PC-9 (cell line): ENCODE data around the gene CUX1. TPM values are rescaled to one million over a fixed set of nuclear protein-coding genes. Genes with fewer than 3 reads are reported as not detected.

Experiments used
- BruUV-seq: library from RNA; stranded (reverse); fragments of 400-500 nt; replicated peaks from 2 replicates; lab custom pipeline; 2021; lab: Mats Ljungman, UMichigan
- CTCF ChIA-PET: fragments of 300-600 bp; sonication (Branson Sonifier 250); formaldehyde crosslinking; loops from one replicate; lab custom pipeline; 2022; ENCODE audit warnings: antibody characterized with exemption; lab: Charles Lee
- POLR2A ChIA-PET: fragments of 300-600 bp; sonication (Branson Sonifier 250); formaldehyde crosslinking; loops from one replicate; lab custom pipeline; 2022; ENCODE audit warnings: antibody characterized with exemption; ENCODE audit not compliant: unreplicated experiment; lab: Charles Lee
- DNase-seq, 2 experiments: peaks; one replicate each; pipeline versions ENCODE4 v3.0.0 to v3.0.0-alpha.2; 2015 to 2022; ENCODE audit warnings: mixed read lengths in 1 of 2
- H2AFZ ChIP-seq: fragments of 200-600 bp; sonication (generic); 2 replicates; pipeline ENCODE4 v1.8.1; 2017; ENCODE audit warnings: antibody characterized with exemption
- H3F3A ChIP-seq: fragments of 200-600 bp; sonication (generic); 2 replicates; pipeline ENCODE4 v1.8.1; 2017; ENCODE audit warnings: antibody characterized with exemption, mild to moderate bottlenecking, low read depth; ENCODE audit not compliant: insufficient read depth
- H3K27ac ChIP-seq: fragments of 200-600 bp; sonication (generic); 2 replicates; pipeline ENCODE4 v1.6.1; 2016; ENCODE audit warnings: mixed run types
- H3K27me3 ChIP-seq: fragments of 200-600 bp; sonication (generic); 2 replicates; pipeline ENCODE4 v1.6.1; 2016; ENCODE audit warnings: low read depth, mixed run types; ENCODE audit not compliant: insufficient read depth
- H3K36me3 ChIP-seq: fragments of 200-600 bp; sonication (generic); 2 replicates; pipeline ENCODE4 v1.6.1; 2016; ENCODE audit warnings: low read depth, mixed run types
- H3K4me1 ChIP-seq: fragments of 200-600 bp; sonication (generic); replicated peaks from 2 replicates; pipeline ENCODE4 v1.6.1; 2016; ENCODE audit warnings: mixed run types; ENCODE audit not compliant: insufficient read depth
- H3K4me2 ChIP-seq: fragments of 200-600 bp; sonication (generic); 2 replicates; pipeline ENCODE4 v1.6.1; 2017; ENCODE audit warnings: mixed run types
- H3K4me3 ChIP-seq: fragments of 200-600 bp; sonication (generic); 2 replicates; pipeline ENCODE4 v1.6.1; 2016; ENCODE audit warnings: mixed run types
- H3K79me2 ChIP-seq: fragments of 200-600 bp; sonication (generic); 2 replicates; pipeline ENCODE4 v1.6.1; 2017; ENCODE audit warnings: low read depth, mixed run types
- H3K9me2 ChIP-seq: fragments of 200-600 bp; sonication (generic); 2 replicates; pipeline ENCODE4 v1.8.1; 2017; ENCODE audit warnings: mild to moderate bottlenecking; ENCODE audit not compliant: insufficient read depth
- H3K9me3 ChIP-seq: fragments of 200-600 bp; sonication (generic); 2 replicates; pipeline ENCODE4 v1.8.1; 2016; ENCODE audit warnings: low read depth; ENCODE audit not compliant: insufficient read depth
- H4K20me1 ChIP-seq: fragments of 200-600 bp; sonication (generic); 2 replicates; pipeline ENCODE4 v1.8.1; 2017; ENCODE audit not compliant: insufficient read depth
- EZH2 ChIP-seq: fragments of 200-600 bp; sonication (generic); IDR thresholded peaks from 2 replicates; pipeline ENCODE4 v1.8.0; 2017; ENCODE audit warnings: antibody characterized with exemption, low read depth
- intact Hi-C: fragments of 100-400 bp; cut with micrococcal nuclease; formaldehyde crosslinking; loops from one replicate; pipeline ENCODE4 v1.10.0; 2022; ENCODE audit not compliant: unreplicated experiment
- total RNA-seq: library from RNA; stranded (reverse); gene quantifications from 2 replicates; pipeline ENCODE4 v1.2.3, GENCODE V29; 2021
- TF ChIP-seq, protein P1 (sequence below): fragments of 200-600 bp; sonication (generic); conservative IDR thresholded peaks from 2 replicates; pipeline ENCODE4 v1.6.1; 2017; ENCODE audit warnings: mixed run types, antibody characterized with exemption, mild to moderate bottlenecking, moderate library complexity

The CUX1 gene
- total RNA-seq, 1 experiment from 2014 or later = 83.3 TPM

DNA sequence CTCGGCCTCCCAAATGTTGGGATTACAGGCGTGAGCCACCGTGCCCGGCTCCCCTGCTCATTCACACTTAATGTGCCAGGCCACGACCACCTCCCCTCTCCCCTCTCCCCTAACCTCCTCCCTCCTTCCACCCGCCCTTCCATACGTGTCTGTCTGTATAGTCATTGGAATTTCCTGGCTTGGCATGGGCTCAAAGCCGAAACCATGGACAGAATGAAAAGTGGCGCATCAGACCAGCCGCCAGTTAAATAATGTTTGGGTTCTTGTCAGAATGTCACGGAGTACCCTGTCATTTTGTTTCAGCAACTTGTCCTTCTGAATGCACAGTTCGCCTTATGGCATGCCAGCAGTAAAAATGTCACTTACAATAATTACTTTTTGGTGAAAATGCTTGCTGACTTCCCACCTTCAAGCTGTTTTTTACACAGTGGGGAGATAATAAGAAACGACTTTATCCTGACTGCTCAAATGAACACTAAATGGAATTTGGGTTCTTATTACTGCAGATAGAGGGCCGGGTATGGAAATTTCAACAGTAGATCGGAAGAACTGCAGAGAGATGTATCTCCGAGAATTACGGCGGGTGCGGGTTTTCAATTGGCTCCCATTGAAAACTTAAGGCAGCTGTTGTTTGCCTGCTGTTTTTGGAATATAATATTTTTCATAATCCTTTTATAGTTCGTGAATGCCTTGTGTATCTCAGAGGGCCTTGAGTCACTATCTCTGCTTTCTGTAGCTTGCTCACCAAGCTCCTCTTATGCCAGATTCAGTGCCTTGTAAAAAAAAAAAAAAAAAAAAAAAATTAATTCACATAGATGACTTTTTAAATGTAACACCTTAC lies 403.8 kb downstream of the CUX1 start:
- POLR2A ChIA-PET = interaction anchor here (0.5 kb wide), 1 partner anchor 57 kb away, joined by 10 read pairs; no protein-coding TSS in a partner anchor
- TF ChIP-seq, protein P1, sequence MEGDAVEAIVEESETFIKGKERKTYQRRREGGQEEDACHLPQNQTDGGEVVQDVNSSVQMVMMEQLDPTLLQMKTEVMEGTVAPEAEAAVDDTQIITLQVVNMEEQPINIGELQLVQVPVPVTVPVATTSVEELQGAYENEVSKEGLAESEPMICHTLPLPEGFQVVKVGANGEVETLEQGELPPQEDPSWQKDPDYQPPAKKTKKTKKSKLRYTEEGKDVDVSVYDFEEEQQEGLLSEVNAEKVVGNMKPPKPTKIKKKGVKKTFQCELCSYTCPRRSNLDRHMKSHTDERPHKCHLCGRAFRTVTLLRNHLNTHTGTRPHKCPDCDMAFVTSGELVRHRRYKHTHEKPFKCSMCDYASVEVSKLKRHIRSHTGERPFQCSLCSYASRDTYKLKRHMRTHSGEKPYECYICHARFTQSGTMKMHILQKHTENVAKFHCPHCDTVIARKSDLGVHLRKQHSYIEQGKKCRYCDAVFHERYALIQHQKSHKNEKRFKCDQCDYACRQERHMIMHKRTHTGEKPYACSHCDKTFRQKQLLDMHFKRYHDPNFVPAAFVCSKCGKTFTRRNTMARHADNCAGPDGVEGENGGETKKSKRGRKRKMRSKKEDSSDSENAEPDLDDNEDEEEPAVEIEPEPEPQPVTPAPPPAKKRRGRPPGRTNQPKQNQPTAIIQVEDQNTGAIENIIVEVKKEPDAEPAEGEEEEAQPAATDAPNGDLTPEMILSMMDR = no peak
- no peak for TF ChIP-seq EZH2
- no peaks in the 10 kb centered on the region for H3K4me1 ChIP-seq
- H3K27me3 ChIP-seq = no peaks in the 10 kb centered on the region
- no peak overlapping the region for H2AFZ ChIP-seq
- intact Hi-C loops = no loop called here
- H3K27ac ChIP-seq = no peak overlapping the region
- no peak overlapping the region for H3K4me3 ChIP-seq
- no peaks in the 10 kb centered on the region for H3K36me3 ChIP-seq
- H3K79me2 ChIP-seq = no peaks in the 10 kb centered on the region
- H3K9me2 ChIP-seq = no peaks in the 10 kb centered on the region
- no peaks in the 10 kb centered on the region for H3K9me3 ChIP-seq
- no peaks in the 10 kb centered on the region for H3F3A ChIP-seq
- no peak overlapping the region for H3K4me2 ChIP-seq
- no peaks in the 10 kb centered on the region for H4K20me1 ChIP-seq
- CTCF ChIA-PET = interaction anchor here (0.6 kb wide), 2 partner anchors 42 to 203 kb away, joined by 6 to 7 read pairs; no protein-coding TSS in a partner anchor
- BruUV-seq = no TSS peak
- no peak for DNase-seq

DNA sequence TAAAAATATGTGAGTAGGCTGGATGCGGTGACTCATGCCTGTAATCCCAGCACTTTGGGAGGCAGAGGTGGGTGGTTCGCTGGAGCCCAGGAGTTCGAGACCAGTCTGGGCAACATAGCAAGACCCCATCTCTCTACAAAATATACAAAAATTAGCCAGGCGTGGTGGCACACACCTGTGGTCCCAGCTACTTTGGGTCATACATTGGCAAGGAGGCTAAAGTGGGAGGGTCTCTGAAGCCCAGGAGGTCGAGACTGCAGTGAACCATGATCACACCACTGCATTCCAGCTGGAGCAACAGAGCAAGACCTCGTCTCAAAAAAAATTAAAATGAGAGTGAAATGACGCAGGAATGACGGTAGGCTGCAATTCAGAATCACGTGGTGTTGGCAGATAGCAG lies 404.5 kb downstream of the CUX1 start:
- no peaks in the 10 kb centered on the region for H3K36me3 ChIP-seq
- no peak for TF ChIP-seq EZH2
- TF ChIP-seq, protein P1 = no peak
- H3K79me2 ChIP-seq = no peaks in the 10 kb centered on the region
- ChIA-PET POLR2A (no interaction called here), CTCF (no interaction called here)
- no peak for DNase-seq
- H3K4me2 ChIP-seq = no peak overlapping the region
- no peaks in the 10 kb centered on the region for H4K20me1 ChIP-seq
- H3K4me1 ChIP-seq = no peaks in the 10 kb centered on the region
- H3K4me3 ChIP-seq = no peak overlapping the region
- no TSS peak for BruUV-seq
- intact Hi-C loops = no loop called here
- no peaks in the 10 kb centered on the region for H3K9me2 ChIP-seq
- no peaks in the 10 kb centered on the region for H3F3A ChIP-seq
- H2AFZ ChIP-seq = no peak overlapping the region
- no peaks in the 10 kb centered on the region for H3K27me3 ChIP-seq
- no peak overlapping the region for H3K27ac ChIP-seq
- no peaks in the 10 kb centered on the region for H3K9me3 ChIP-seq

DNA sequence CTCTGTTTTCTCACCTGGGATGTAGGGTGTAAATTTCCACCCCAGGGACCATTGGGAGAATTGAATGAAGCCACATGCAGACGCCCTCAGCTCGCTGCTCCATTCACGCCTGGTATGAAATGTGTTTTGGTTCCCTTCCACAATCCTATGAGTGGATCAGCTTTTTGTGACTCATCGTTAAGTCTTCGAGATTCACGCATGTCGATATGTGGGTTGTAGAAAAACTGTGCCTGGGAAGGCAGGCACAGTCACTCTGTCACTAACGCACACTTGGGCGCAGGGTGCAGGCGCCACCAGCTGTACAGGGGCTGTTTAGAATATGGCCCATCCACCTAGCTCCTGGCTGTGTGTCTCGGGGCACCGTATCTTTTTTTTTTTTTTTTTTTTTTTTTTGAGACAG lies 405.0 kb downstream of the CUX1 start:
- no peaks in the 10 kb centered on the region for H3K27me3 ChIP-seq
- BruUV-seq = no TSS peak
- H3K4me1 ChIP-seq = no peaks in the 10 kb centered on the region

More for the DNA sequence above, 405.0 kb downstream of the CUX1 start:
- intact Hi-C loops = no loop called here
- Histone ChIP-seq H2AFZ (no peak overlapping the region), H3F3A (no peaks in the 10 kb centered on the region), H3K9me2 (no peaks in the 10 kb centered on the region), H3K27ac (no peak overlapping the region), H3K4me3 (no peak overlapping the region), H4K20me1 (no peaks in the 10 kb centered on the region), H3K4me2 (no peak overlapping the region), H3K9me3 (no peaks in the 10 kb centered on the region), H3K36me3 (no peaks in the 10 kb centered on the region), H3K79me2 (no peaks in the 10 kb centered on the region)
- no peak for TF ChIP-seq EZH2
- TF ChIP-seq, protein P1 = no peak
- ChIA-PET CTCF (no interaction called here), POLR2A (no interaction called here)
- no peak for DNase-seq
